GM21528 (cell line): ENCODE measurements around the gene FAM124B.
A peak's percentile ranks its signal among the peaks of the same experiment; 100 is the strongest.

Source experiments
- ATAC-seq: cut with Tn5 transposase; IDR thresholded peaks from one replicate; pipeline ENCODE4 v1.9.1; 2021; ENCODE audit warnings: mild to moderate bottlenecking, moderate library complexity; ENCODE audit not compliant: unreplicated experiment, low FRiP score

FAM124B gene

GRCh38 chr2:224401641-224402342, at the start of gene FAM124B:
TSS of gene FAM124B (minus strand) at chr2:224402107. CDS start at chr2:224401768, 339 bp downstream.
- ATAC-seq: no peak

GRCh38 chr2:224449212-224450147, 47.6 kb upstream of the FAM124B start:
- ATAC-seq: no peak

GRCh38 chr2:224448236-224448635, 46.3 kb upstream of the FAM124B start:
- no peak for ATAC-seq

- no peak for ATAC-seq
Observed at GRCh38 chr2:224444783-224445182, 42.9 kb upstream of the FAM124B start.

- no peak for ATAC-seq
Observed at GRCh38 chr2:224444021-224444420, 42.1 kb upstream of the FAM124B start.

GRCh38 chr2:224442071-224442967, 40.4 kb upstream of the FAM124B start:
- peak; percentile 49 for ATAC-seq

- no peak for ATAC-seq
Observed at GRCh38 chr2:224440988-224441387, 39.1 kb upstream of the FAM124B start.

GRCh38 chr2:224438726-224439125, 36.8 kb upstream of the FAM124B start:
- ATAC-seq: no peak

GRCh38 chr2:224436634-224437033, 34.7 kb upstream of the FAM124B start:
- no peak for ATAC-seq

GRCh38 chr2:224434618-224435017, 32.7 kb upstream of the FAM124B start:
- no peak for ATAC-seq

GRCh38 chr2:224433442-224433841, 31.5 kb upstream of the FAM124B start:
- no peak for ATAC-seq

- ATAC-seq: no peak
Observed at GRCh38 chr2:224432003-224432579, 30.2 kb upstream of the FAM124B start.

GRCh38 chr2:224429441-224429810, 27.5 kb upstream of the FAM124B start:
- ATAC-seq: no peak

GRCh38 chr2:224428787-224429440, 27.0 kb upstream of the FAM124B start:
- no peak for ATAC-seq

- no peak for ATAC-seq
Observed at GRCh38 chr2:224427471-224427870, 25.6 kb upstream of the FAM124B start.

- ATAC-seq: no peak
Observed at GRCh38 chr2:224426656-224427055, 24.7 kb upstream of the FAM124B start.

- no peak for ATAC-seq
Observed at GRCh38 chr2:224421065-224421464, 19.2 kb upstream of the FAM124B start.

GRCh38 chr2:224417947-224418346, 16.0 kb upstream of the FAM124B start:
- no peak for ATAC-seq

GRCh38 chr2:224417361-224417729, 15.4 kb upstream of the FAM124B start:
- ATAC-seq: no peak
